NCI-H460 (cell line): ENCODE results near the gene CADPS2. TPM values are rescaled to one million over a fixed set of nuclear protein-coding genes. Genes with fewer than 3 reads are reported as not detected.

Source experiments
- DNase-seq: peaks from one replicate; pipeline ENCODE4 v3.0.0-alpha.2; 2016; ENCODE audit warnings: low read depth; ENCODE audit errors: extremely low read depth
- total RNA-seq: library from RNA; depleted of rRNA; stranded (reverse); fragments of >200 nt; shearing (Covaris generic); gene quantifications from 2 replicates; pipeline ENCODE4 v1.2.3, GENCODE V29; 2014

CADPS2 gene
- total RNA-seq, 1 experiment from 2014 or later = 18.0 TPM

- DNase-seq = no peak
Observed at GRCh38 chr7:122412441-122412840, 473.8 kb downstream of the CADPS2 start.

GRCh38 chr7:122407195-122407594 is 479.1 kb downstream of the CADPS2 start:
- DNase-seq = no peak

DNA sequence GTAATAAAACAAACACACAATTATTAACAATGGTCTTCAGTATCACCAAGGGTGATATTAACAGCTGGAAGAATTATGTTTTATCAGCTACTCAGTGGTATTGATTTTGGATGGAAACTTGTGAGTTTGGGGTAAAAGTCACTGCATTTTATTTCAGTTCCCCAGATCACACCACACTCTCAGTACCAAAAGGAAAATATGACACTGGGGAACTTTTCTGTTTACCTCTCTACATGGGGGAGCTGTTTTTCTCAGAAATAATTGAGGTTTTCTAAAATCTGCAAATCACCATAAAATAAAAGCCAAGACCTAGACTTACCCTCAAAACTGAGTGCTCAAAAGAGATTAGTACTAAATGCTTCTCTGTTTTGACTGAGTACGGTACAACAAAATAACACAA is 483.1 kb downstream of the CADPS2 start:
- no peak for DNase-seq

DNA sequence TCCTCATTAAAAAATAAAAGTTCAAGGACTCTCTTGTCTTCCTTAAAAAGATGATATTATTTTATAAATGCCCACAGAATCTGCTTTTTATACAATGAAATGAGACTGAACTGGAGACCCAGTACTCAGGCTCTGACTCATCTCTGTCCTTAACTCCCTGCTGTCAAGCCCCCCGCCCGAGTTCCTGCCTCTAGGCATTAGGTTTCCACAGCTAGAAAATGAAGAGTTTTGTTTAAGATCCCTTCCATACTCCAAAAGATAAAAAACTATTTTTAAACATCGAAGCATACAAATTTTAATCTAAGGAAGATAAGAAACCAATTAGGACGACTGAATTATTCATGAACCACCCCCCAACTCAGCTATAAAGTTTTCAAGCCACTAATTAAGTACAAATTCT is 484.0 kb downstream of the CADPS2 start:
- DNase-seq = no peak

DNA sequence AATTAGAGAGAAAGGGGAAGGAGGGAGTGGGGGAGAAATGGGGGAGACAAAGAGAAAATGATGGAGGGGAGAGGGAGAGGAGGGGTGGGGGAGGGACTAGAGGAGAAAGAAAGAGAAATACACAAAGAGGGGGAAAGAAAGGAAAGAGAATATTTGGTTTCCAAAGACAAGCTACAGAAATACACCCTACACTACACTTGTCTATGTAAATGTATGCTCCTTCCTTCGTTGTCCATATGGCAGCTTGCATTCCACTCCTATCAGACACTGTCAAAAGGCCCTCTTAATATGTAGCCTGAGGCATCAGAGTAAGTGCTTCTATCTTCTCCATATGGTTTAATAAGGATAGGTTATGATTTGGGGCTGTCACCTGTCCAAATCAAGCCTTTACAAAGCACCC is 488.9 kb downstream of the CADPS2 start:
- DNase-seq = no peak

DNA sequence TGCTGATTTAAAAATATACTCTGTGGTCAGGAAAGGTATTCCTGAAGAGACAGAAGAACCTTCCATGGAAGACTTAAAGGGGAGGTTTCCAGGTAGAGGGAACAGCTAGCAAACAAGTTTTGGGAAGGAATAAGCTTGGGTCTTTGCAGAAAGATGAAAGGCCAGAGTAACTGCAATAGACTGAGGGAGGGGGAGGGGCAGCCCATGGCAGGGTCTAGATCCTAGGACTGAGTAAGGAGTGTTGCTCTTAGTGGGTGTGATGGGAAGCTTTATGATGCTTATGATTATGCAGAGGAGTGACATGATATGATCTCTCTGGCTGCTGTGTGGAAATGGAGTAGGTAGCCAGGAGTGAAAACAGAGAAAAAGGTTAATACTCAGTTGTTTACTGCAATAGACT is 491.7 kb downstream of the CADPS2 start:
- no peak for DNase-seq

DNA sequence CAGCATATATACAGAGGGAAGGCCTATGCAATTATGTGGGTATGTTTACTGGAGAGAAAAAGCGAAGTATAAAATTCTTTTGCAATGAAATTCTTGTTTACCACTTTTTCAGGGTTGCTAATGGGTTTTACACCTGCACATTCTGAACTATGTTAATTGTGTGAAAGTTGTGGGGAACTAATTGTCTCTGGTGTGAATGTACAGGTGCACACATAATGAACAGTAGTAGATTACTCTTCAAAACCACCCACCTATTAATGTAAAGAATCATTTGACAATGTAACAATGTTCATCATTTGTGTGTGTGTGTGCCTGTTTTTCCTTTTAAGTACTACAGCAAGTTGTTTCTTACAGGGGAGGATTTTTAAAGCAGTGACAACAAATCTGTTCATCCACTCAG is 501.7 kb downstream of the CADPS2 start:
- DNase-seq = no peak

DNA sequence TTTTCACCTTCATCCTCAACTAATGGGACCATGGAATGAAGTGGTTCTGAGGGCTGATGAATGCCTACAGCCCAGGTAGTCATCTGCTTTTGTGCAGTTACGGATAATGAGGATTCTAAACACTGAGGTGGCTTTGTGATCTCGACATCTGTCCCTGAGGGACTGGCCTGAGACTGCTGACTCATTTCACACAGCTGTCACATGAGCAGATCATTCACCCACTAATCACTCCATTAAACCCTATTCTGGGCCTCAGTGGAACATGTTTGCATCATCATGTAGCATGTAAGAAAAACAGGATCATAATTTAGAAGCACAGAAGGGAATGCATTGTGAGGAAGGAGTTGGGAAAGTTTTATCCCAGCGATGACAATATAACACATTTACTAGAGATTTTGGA is 502.3 kb downstream of the CADPS2 start:
- no peak for DNase-seq

DNA sequence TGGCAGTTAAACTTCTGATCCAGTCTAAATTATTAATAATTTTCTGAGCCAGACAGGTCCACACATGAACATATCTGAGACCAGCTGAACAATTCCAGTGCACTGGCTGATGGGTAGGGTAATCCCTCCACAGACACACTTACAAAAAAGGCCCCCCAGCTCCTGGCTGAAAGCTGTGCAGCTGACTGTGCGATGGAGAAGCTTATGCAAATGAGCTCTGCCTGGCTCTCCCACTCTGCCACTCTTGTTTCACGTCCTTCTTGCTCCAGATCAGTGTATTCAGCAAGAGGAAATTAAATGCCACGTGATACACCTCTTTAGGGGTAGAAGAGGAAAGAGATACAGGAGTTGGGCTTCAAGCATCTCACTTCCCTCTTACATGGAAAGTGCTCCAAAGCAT is 505.3 kb downstream of the CADPS2 start:
- no peak for DNase-seq

GRCh38 chr7:122379491-122379890 is 506.8 kb downstream of the CADPS2 start:
- DNase-seq = no peak

GRCh38 chr7:122369756-122370155 is 516.5 kb downstream of the CADPS2 start:
- DNase-seq = no peak

- DNase-seq = no peak
Observed at GRCh38 chr7:122364761-122365280, 521.4 kb downstream of the CADPS2 start.

GRCh38 chr7:122363144-122363543 is 523.1 kb downstream of the CADPS2 start:
- DNase-seq = no peak

DNA sequence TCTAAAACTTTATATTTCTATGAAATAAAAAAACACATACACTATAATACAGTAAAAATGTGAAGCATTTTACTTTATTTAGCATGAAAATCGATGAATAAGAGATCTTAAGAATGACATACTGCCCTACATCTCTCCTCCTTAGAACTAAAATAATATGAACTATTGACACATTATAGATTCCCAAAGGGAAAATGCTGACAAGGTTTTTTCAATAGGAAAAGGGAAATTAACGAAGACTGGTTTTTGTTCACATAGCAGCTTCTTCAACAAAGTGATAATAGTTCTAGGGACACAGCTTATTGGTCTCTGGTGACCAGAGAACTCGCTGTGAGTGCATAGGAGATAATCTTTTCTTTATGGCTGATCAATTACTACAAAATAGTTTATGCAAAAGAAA is 523.8 kb downstream of the CADPS2 start:
- no peak for DNase-seq

GRCh38 chr7:122354656-122355055 is 531.6 kb downstream of the CADPS2 start:
- no peak for DNase-seq

- no peak for DNase-seq
Observed at GRCh38 chr7:122352454-122352853, 533.8 kb downstream of the CADPS2 start.

DNA sequence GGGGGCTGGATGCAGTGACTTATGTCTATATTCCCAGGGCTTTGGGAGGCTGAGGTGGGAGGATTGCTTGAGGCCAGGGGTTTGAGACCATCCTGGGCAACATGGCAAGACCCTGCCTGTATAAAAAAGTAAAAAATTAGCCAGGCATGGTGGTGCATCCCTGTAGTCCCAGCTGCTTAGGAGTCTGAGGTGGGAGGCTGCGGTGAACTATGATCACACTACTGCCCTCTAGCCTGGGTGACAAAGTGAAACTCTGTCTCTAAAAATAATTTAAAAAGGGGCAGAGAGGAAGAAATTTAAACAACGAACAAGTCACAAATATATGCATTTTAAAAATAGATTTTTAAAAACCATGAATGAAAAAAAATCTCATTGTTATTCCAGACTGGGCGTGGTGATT is 535.6 kb downstream of the CADPS2 start:
- no peak for DNase-seq

DNA sequence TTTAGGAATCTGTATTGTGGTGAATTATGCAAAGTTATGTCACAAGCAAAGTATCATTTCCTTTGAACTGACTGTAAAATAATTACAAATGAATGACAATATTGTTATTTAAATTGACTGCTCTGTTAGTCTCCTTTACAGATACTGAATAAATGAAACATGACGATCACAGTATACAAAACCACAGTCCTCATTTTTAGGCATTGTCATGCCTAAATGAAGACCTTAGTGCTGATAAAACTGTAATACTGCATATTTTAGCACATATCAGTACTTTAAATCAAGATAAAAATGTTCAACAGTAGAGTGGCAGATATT is 542.0 kb downstream of the CADPS2 start:
- no peak for DNase-seq

- DNase-seq = no peak
Observed at GRCh38 chr7:122343601-122344302, 542.5 kb downstream of the CADPS2 start.

DNA sequence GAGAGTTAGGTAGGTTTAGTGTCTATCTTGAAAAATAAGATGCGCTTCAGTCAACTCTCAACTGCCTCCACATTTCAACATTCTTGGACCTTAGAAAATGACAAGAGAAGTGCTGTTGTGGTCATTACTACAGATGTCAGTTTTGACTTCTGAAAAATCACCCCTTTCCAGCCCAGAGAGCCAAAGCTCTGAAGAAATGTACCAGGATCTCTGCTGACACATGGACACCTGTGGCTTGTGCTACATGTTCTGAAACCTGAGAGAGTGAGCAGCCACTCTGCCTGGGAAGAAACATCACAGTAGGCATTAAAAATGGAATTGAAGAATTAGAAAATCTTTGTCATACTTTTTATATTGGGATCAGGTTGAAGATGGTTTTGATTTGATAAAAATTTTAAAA is 545.8 kb downstream of the CADPS2 start:
- no peak for DNase-seq

DNA sequence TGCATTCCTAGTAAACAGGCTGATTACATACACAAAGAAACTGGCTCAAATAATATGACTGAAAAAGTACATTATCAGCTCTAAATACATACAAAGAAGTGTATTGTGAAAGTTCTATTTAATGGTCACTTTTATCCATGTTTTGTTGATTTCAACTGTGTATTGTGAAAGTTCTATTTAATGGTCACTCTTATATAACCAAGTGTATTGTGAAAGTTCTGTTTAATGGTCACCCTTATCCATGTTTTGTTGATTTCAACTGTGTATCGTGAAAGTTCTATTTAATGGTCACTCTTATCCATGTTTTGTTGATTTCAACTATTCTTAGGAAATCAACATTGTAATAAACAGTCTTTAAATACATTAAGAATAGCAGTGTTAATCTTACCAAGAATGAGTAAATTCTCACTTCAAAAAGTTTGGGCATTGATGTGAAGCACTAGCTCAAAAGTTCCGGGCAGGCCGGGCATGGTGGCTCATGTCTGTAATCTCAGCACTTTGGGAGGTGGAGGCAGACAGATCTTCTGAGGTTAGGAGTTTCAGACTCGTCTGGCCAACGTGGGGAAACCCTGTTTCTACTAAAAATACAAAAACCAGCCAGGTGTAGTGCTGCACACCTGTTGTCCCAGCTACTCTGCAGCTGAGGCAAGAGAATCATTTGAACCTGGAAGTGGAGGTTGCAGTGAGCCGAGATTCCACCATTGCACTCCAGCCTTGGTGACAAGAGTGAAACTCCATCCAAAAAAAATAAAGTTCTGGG is 546.9 kb downstream of the CADPS2 start:
- no peak for DNase-seq

DNA sequence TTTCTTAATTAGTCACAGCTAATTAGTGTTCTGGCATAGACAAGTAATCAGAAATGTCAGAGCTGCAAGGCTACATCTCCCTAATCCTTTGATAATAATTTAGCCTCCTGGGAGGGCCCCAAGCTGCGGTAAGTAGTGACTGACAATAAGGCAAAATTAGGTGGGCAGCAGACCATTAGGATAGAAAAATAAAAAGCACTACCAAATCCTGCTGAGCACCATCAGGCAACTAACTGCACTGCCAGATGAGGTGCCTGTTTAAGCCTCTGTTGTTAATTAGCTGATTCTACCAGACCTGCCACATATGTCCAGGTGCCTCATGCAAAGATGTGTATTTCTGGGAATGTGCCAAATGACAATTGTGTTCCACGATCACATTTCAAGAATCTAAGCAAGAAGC is 549.2 kb downstream of the CADPS2 start:
- no peak for DNase-seq
